SHP77 (cell line): ENCODE measurements around the gene BRINP2.
A peak's percentile ranks its signal among the peaks of the same experiment; 100 is the strongest.

ENCODE experiments used
- DNase-seq, 2 experiments: peaks; one replicate each; lab custom pipeline; 2025; lab: John Stamatoyannopoulos, UW

The BRINP2 gene

GRCh38 chr1:177219554-177220458 lies 49.0 kb downstream of the BRINP2 start:
- DNase-seq, result peak in 1 of 2 experiments; percentile 24

GRCh38 chr1:177223359-177223758 lies 52.6 kb downstream of the BRINP2 start:
- DNase-seq, result no peak

GRCh38 chr1:177227978-177228692 lies 57.4 kb downstream of the BRINP2 start:
- DNase-seq, result no peak

GRCh38 chr1:177228693-177229065 lies 57.9 kb downstream of the BRINP2 start:
- DNase-seq, result no peak

GRCh38 chr1:177229781-177230180 lies 59.0 kb downstream of the BRINP2 start:
- no peak for DNase-seq

GRCh38 chr1:177230228-177231016 lies 59.7 kb downstream of the BRINP2 start:
- no peak for DNase-seq

- DNase-seq, result no peak
Observed at GRCh38 chr1:177235350-177235749, 64.6 kb downstream of the BRINP2 start.

- DNase-seq, result no peak
Observed at GRCh38 chr1:177236962-177237361, 66.2 kb downstream of the BRINP2 start.

- no peak for DNase-seq
Observed at GRCh38 chr1:177238967-177239366, 68.2 kb downstream of the BRINP2 start.

GRCh38 chr1:177239792-177240191 lies 69.0 kb downstream of the BRINP2 start:
- no peak for DNase-seq

GRCh38 chr1:177243773-177244172 lies 73.0 kb downstream of the BRINP2 start:
- no peak for DNase-seq

GRCh38 chr1:177246710-177247580 lies 76.2 kb downstream of the BRINP2 start:
- no peak for DNase-seq

GRCh38 chr1:177247623-177248176 lies 76.9 kb downstream of the BRINP2 start:
- DNase-seq, result no peak

GRCh38 chr1:177248258-177248657 lies 77.5 kb downstream of the BRINP2 start:
- DNase-seq, result no peak

GRCh38 chr1:177249231-177249630 lies 78.5 kb downstream of the BRINP2 start:
- no peak for DNase-seq

GRCh38 chr1:177252877-177253276 lies 82.1 kb downstream of the BRINP2 start:
- no peak for DNase-seq

GRCh38 chr1:177255411-177255810 lies 84.7 kb downstream of the BRINP2 start:
- DNase-seq, result peak; percentile 23 to 35

GRCh38 chr1:177256153-177257075 lies 85.7 kb downstream of the BRINP2 start:
- peak; percentile 73 to 76 for DNase-seq

- no peak for DNase-seq
Observed at GRCh38 chr1:177257128-177257527, 86.4 kb downstream of the BRINP2 start.

GRCh38 chr1:177257576-177257975 lies 86.8 kb downstream of the BRINP2 start:
- DNase-seq, result no peak
